ENCODE data around the gene RNF11. TPM values are rescaled to one million over a fixed set of nuclear protein-coding genes. Genes with fewer than 3 reads are reported as not detected.
A peak's percentile ranks its signal among the peaks of the same experiment; 100 is the strongest.

RNF11 gene
- total and polyA plus RNA-seq, 12 donors, result 32.6 to 142 (median 117) TPM

DNA sequence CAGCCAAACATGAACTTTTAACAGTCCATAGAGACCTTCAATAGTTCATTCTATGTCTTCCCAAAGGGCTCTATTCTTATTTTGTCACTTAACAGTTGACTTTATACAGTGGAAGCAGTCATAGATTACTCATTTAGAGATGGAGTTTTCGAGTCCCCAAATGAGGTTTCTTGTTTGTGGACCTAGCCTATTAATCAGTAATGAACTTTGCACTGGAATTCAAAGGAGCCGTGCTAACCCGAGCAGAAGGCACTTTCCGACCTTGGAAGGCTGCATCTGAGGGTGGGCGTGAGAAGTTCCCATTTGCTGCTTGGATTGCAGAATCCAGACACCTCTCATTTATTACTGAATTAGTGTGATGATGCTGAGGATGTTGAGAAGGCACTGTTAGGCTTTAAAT is 47.9 kb downstream of the RNF11 start:
- peak in 1 of 7 donors; percentile 45 for DNase-seq
- WGBS, 4 donors, result 47 to 57% (median 53%) methylated on average over 5 of the region's 5 CpGs
- intact Hi-C loops (cut with DNase I), result no loop called here
- no peaks in the 10 kb centered on the region for H3K36me3 ChIP-seq (replicated peaks in 1 of 2)
- H3K9me3 ChIP-seq (replicated peaks in 1 of 3), result no peaks in the 10 kb centered on the region
- no peak overlapping the region for H3K4me3 ChIP-seq
- H3K27me3 ChIP-seq, result no peaks in the 10 kb centered on the region
- TF ChIP-seq, protein P1, sequence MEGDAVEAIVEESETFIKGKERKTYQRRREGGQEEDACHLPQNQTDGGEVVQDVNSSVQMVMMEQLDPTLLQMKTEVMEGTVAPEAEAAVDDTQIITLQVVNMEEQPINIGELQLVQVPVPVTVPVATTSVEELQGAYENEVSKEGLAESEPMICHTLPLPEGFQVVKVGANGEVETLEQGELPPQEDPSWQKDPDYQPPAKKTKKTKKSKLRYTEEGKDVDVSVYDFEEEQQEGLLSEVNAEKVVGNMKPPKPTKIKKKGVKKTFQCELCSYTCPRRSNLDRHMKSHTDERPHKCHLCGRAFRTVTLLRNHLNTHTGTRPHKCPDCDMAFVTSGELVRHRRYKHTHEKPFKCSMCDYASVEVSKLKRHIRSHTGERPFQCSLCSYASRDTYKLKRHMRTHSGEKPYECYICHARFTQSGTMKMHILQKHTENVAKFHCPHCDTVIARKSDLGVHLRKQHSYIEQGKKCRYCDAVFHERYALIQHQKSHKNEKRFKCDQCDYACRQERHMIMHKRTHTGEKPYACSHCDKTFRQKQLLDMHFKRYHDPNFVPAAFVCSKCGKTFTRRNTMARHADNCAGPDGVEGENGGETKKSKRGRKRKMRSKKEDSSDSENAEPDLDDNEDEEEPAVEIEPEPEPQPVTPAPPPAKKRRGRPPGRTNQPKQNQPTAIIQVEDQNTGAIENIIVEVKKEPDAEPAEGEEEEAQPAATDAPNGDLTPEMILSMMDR (IDR thresholded peaks at IDR 0.05), result no peak
- no peak for TF ChIP-seq POLR2A (IDR thresholded peaks at IDR 0.05)
- no peak overlapping the region for H3K27ac ChIP-seq
- peaks cover 18 to 34% of the 10 kb centered on the region in 2 donors for H3K4me1 ChIP-seq (replicated peaks in 1 of 2)

DNA sequence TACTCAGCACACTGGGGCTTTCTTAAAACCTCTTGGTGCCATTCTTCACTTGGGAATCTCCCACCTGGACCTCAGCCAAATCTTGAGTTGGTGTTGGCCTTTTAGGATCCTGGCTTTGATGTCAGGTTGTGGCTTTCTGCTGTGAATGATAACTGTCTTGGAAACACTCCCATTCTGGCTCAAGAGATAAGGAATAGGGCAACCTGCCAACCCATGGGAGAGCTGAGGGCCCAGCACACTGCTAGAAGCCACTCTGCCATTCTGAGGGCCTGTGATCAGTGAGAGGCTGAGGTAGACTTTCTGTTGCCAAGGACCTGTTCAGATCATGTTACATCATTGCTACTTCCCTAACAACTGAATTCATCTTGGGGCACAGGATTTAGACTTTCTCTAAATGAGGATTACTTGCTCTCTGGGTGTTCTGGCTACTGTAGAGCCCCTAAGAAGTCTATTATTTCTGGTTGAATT is 48.4 kb downstream of the RNF11 start:
- Histone ChIP-seq H3K4me1 (replicated peaks in 1 of 2) (peaks cover 18 to 34% of the 10 kb centered on the region in 2 donors), H3K27ac (peak overlapping the region in 2 of 5 donors; percentile 17 to 19), H3K27me3 (no peaks in the 10 kb centered on the region), H3K4me3 (no peak overlapping the region), H3K36me3 (replicated peaks in 1 of 2) (no peaks in the 10 kb centered on the region), H3K9me3 (replicated peaks in 1 of 3) (no peaks in the 10 kb centered on the region)
- intact Hi-C loops (cut with DNase I), result no loop called here
- peak; percentile 73 to 91 (median 88) for DNase-seq
- TF ChIP-seq, protein P1 (IDR thresholded peaks at IDR 0.05), result no peak
- TF ChIP-seq POLR2A (IDR thresholded peaks at IDR 0.05), result peak in 1 of 2 donors; percentile 52

DNA sequence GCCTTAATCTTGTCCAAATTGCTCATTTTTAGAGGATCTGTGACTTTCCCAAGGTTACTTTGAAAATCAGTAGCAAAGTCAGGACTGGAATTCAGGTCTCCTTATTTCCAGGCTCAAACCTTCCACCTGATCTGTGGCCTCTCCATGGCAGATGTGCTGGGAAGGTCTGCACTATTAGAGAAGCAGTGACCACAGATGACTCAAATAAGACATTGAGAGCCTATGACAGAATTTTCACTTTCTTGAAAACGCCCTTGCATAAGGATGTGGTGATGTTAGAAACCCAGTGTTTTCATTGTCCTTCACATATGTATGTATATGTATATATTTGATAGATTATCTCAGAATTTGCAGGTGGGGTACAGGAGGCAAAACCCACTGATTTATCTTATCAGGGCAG is 49.0 kb downstream of the RNF11 start:
- Histone ChIP-seq H3K4me1 (replicated peaks in 1 of 2) (peaks cover 18 to 34% of the 10 kb centered on the region in 2 donors), H3K27me3 (no peaks in the 10 kb centered on the region), H3K4me3 (no peak overlapping the region), H3K36me3 (replicated peaks in 1 of 2) (no peaks in the 10 kb centered on the region), H3K9me3 (replicated peaks in 1 of 3) (no peaks in the 10 kb centered on the region), H3K27ac (peak overlapping the region in 2 of 5 donors; percentile 17 to 19)
- DNase-seq, result peak in 1 of 7 donors; percentile 33
- intact Hi-C loops (cut with DNase I), result no loop called here
- whole genome bisulfite sequencing, 4 donors, result 74 to 87% (median 77%) methylated on average over 1 of the region's 1 CpG
- no peak for TF ChIP-seq POLR2A (IDR thresholded peaks at IDR 0.05)
- TF ChIP-seq, protein P1 (IDR thresholded peaks at IDR 0.05), result no peak

DNA sequence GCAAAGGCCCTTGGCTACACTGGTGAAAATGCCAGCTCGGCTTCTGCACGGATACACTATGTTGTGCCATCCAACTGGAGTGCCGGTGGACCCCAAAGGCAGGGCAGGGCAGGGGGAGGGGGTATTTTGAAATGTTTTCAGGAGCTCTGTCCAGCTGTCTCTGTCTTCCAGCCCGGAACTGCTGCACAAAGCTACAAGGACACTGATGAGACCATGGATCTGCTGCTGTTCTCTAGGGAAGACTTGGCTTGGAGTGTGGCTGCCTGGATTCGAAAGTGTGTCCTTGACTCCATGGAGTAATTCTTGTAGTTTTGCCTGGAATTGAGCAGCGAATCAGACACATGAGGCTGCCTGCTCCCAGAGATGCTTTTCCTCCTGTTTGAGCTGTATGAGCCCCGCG is 51.9 kb downstream of the RNF11 start:
- DNase-seq, result peak in 6 of 7 donors; percentile 52 to 81 (median 66)
- TF ChIP-seq, protein P1 (IDR thresholded peaks at IDR 0.05), result no peak
- TF ChIP-seq POLR2A (IDR thresholded peaks at IDR 0.05), result no peak
- Histone ChIP-seq H3K4me3 (no peak overlapping the region), H3K27ac (peak overlapping the region in 2 of 5 donors; percentile 29 to 30), H3K27me3 (no peaks in the 10 kb centered on the region), H3K4me1 (replicated peaks in 1 of 2) (peaks cover 18 to 29% of the 10 kb centered on the region in 2 donors), H3K36me3 (replicated peaks in 1 of 2) (no peaks in the 10 kb centered on the region), H3K9me3 (replicated peaks in 1 of 3) (no peaks in the 10 kb centered on the region)
- intact Hi-C loops (cut with DNase I), result no loop called here
- 40 to 49% (median 45%) methylated on average over 6 to 8 of the region's 8 CpGs for WGBS, 4 donors
